ENCODE measurements around the gene VPS37D. TPM values are rescaled to one million over a fixed set of nuclear protein-coding genes. Genes with fewer than 3 reads are reported as not detected.
A peak's percentile ranks its signal among the peaks of the same experiment; 100 is the strongest.

Gene VPS37D
- total RNA-seq, 1 experiment from 2014 or later: 4.4 TPM

DNA sequence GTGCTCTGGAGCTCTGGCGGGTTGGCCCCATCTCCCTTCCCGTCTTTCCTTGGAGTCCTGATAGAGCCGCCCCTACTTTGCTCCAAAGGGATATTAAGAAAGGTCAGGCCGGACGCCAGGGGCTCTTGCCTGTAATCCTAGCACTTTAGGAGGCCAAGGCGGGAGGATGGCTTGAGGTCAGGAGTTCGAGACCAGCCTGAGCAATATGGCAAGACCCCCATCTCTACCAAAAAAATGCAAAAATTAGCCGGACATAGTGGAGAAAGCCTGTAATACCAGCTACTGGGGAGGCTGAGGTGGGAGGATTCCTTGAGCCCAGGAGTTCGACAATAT is 43.0 kb upstream of the VPS37D start:
- DNase-seq (ENCODE audit: low read depth, low spot score) (no peak), ATAC-seq (no peak)
- no TSS peak for BruUV-seq (replicated peaks)
- Histone ChIP-seq H3K27me3 (ENCODE audit: control insufficient read depth, insufficient read depth, low read length) (no peaks in the 10 kb centered on the region), H3K4me3 (ENCODE audit: low read depth in 2 of 2, low read length in 2 of 2) (peak overlapping the region; percentile 52 to 58), H3K4me1 (ENCODE audit: control insufficient read depth, insufficient read depth, low read length) (no peaks in the 10 kb centered on the region), H3K36me3 (ENCODE audit: control insufficient read depth, insufficient read depth, low read length) (no peaks in the 10 kb centered on the region), H3K9me3 (ENCODE audit: control insufficient read depth, insufficient read depth, low read depth, low read length) (no peaks in the 10 kb centered on the region), H3K27ac (ENCODE audit: low read length) (no peak overlapping the region)
- POLR2A ChIA-PET: no interaction called here
- no peak for TF ChIP-seq SIN3A (IDR thresholded peaks at IDR 0.05; ENCODE audit: borderline replicate concordance, insufficient read depth, low read depth, low read length)
- TF ChIP-seq, protein P1, sequence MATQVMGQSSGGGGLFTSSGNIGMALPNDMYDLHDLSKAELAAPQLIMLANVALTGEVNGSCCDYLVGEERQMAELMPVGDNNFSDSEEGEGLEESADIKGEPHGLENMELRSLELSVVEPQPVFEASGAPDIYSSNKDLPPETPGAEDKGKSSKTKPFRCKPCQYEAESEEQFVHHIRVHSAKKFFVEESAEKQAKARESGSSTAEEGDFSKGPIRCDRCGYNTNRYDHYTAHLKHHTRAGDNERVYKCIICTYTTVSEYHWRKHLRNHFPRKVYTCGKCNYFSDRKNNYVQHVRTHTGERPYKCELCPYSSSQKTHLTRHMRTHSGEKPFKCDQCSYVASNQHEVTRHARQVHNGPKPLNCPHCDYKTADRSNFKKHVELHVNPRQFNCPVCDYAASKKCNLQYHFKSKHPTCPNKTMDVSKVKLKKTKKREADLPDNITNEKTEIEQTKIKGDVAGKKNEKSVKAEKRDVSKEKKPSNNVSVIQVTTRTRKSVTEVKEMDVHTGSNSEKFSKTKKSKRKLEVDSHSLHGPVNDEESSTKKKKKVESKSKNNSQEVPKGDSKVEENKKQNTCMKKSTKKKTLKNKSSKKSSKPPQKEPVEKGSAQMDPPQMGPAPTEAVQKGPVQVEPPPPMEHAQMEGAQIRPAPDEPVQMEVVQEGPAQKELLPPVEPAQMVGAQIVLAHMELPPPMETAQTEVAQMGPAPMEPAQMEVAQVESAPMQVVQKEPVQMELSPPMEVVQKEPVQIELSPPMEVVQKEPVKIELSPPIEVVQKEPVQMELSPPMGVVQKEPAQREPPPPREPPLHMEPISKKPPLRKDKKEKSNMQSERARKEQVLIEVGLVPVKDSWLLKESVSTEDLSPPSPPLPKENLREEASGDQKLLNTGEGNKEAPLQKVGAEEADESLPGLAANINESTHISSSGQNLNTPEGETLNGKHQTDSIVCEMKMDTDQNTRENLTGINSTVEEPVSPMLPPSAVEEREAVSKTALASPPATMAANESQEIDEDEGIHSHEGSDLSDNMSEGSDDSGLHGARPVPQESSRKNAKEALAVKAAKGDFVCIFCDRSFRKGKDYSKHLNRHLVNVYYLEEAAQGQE (IDR thresholded peaks at IDR 0.05; ENCODE audit: insufficient read depth in 1 of 2, low read depth in 2 of 2, low read length in 1 of 2): no peak
- TF ChIP-seq POLR2AphosphoS5 (IDR thresholded peaks at IDR 0.05; ENCODE audit: low read depth, low read length): no peak
- TF ChIP-seq, protein P2, sequence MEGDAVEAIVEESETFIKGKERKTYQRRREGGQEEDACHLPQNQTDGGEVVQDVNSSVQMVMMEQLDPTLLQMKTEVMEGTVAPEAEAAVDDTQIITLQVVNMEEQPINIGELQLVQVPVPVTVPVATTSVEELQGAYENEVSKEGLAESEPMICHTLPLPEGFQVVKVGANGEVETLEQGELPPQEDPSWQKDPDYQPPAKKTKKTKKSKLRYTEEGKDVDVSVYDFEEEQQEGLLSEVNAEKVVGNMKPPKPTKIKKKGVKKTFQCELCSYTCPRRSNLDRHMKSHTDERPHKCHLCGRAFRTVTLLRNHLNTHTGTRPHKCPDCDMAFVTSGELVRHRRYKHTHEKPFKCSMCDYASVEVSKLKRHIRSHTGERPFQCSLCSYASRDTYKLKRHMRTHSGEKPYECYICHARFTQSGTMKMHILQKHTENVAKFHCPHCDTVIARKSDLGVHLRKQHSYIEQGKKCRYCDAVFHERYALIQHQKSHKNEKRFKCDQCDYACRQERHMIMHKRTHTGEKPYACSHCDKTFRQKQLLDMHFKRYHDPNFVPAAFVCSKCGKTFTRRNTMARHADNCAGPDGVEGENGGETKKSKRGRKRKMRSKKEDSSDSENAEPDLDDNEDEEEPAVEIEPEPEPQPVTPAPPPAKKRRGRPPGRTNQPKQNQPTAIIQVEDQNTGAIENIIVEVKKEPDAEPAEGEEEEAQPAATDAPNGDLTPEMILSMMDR (IDR thresholded peaks at IDR 0.05): no peak
- no peak for TF ChIP-seq TCF7L2 (IDR thresholded peaks at IDR 0.05; ENCODE audit: low read depth, low read length)
- in situ Hi-C loops (cut with HindIII; ENCODE audit: low pct_unique_long_range_greater_than_20kb, low sequenced_read_pairs) (no loop called here), intact Hi-C loops (cut with micrococcal nuclease; ENCODE audit: unreplicated experiment) (no loop called here)
- CTCF ChIA-PET: interaction anchor here (0.9 kb wide), 1 partner anchor 249 kb away, joined by 3 read pairs; no protein-coding TSS in a partner anchor

DNA sequence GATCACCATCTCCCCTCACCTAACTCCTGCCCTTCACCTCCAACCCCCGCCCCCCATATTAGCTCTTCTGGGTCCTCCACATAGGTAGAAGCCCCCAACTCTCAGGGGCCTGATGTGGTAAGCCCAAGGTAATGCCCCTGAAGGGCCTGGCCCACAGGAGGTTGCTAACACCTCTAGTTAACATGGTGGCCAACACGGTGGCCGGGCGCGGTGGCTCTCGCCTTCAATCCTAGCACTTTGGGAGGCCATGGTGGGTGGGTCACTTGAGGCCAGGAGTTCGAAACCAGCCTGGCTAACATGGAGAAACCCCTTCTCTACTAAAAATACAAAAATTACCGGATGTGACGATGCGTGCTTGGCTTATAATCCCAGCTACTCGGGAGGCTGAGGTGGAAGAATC is 42.4 kb upstream of the VPS37D start:
- H3K27ac ChIP-seq (ENCODE audit: low read length): no peak overlapping the region
- no peak for ATAC-seq
- no peak overlapping the region for H3K4me3 ChIP-seq (ENCODE audit: low read depth in 2 of 2, low read length in 2 of 2)
- TF ChIP-seq POLR2AphosphoS5 (IDR thresholded peaks at IDR 0.05; ENCODE audit: low read depth, low read length) (no peak), SIN3A (IDR thresholded peaks at IDR 0.05; ENCODE audit: borderline replicate concordance, insufficient read depth, low read depth, low read length) (no peak), TCF7L2 (IDR thresholded peaks at IDR 0.05; ENCODE audit: low read depth, low read length) (no peak)
- TF ChIP-seq, protein P2 (IDR thresholded peaks at IDR 0.05): no peak
- TF ChIP-seq, protein P1 (IDR thresholded peaks at IDR 0.05; ENCODE audit: insufficient read depth in 1 of 2, low read depth in 2 of 2, low read length in 1 of 2): no peak
- no peak for DNase-seq (ENCODE audit: low read depth, low spot score)
- no peaks in the 10 kb centered on the region for H3K27me3 ChIP-seq (ENCODE audit: control insufficient read depth, insufficient read depth, low read length)
- in situ Hi-C loops (cut with HindIII; ENCODE audit: low pct_unique_long_range_greater_than_20kb, low sequenced_read_pairs): no loop called here
- ChIA-PET CTCF (no interaction called here), POLR2A (no interaction called here)
- no peaks in the 10 kb centered on the region for H3K9me3 ChIP-seq (ENCODE audit: control insufficient read depth, insufficient read depth, low read depth, low read length)
- no peaks in the 10 kb centered on the region for H3K4me1 ChIP-seq (ENCODE audit: control insufficient read depth, insufficient read depth, low read length)
- BruUV-seq (replicated peaks): no TSS peak
- intact Hi-C loops (cut with micrococcal nuclease; ENCODE audit: unreplicated experiment): no loop called here
- H3K36me3 ChIP-seq (ENCODE audit: control insufficient read depth, insufficient read depth, low read length): no peaks in the 10 kb centered on the region
